ENCODE measurements around the gene CNOT2. TPM values are rescaled to one million over a fixed set of nuclear protein-coding genes. Genes with fewer than 3 reads are reported as not detected.

The CNOT2 gene
- total RNA-seq, 2 experiments from 2014 or later: 121 to 123 TPM

DNA sequence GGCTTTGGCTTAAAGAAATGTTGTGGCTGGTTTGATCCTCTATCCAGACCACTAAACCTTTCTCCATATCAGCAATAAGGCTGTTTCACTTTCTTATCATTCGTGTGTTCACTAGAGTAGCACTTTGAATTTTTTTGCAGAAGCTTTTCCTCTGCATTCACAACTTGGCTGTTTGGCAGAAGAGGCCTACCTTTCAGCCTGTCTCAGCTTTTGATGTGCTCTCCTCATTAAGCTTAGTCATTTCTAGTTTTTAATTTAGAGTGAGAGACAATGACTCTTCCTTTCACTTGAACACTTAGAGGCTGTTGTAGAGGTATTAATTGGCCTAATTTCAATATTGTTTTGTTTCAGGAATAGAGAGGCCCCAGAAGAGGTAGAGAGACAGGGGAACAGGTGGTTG is 136.6 kb downstream of the CNOT2 start:
- no TSS peak for BruUV-seq (replicated peaks)
- no peaks in the 10 kb centered on the region; the same call in 1 of the 2 replicates for H3K36me3 ChIP-seq (ENCODE audit: insufficient read depth, low read length)
- CTCF ChIA-PET (ENCODE audit: unreplicated experiment): no interaction called here
- no peaks in the 10 kb centered on the region for H3K4me1 ChIP-seq (ENCODE audit: insufficient read depth, low read length, poor library complexity, severe bottlenecking)
- no peak overlapping the region for H3K27ac ChIP-seq (ENCODE audit: low read depth, low read length, poor library complexity, severe bottlenecking)
- no peak overlapping the region for H3K4me3 ChIP-seq (ENCODE audit: low read depth, low read length, poor library complexity, severe bottlenecking)
- intact Hi-C loops (cut with micrococcal nuclease; ENCODE audit: unreplicated experiment): no loop called here
- no peaks in the 10 kb centered on the region; the same call in 1 of the 2 replicates for H3K79me2 ChIP-seq (ENCODE audit: insufficient read depth, low read depth, low read length)
- POLR2A ChIA-PET: no interaction called here
- 0 out of 2 replicates have a peak, but pooled peaks cover 6% of the 10 kb centered on the region for H3K9me3 ChIP-seq (ENCODE audit: low read length)
- H3K9me2 ChIP-seq (ENCODE audit: insufficient read depth, low read length): no peaks in the 10 kb centered on the region
- no peaks in the 10 kb centered on the region for H4K20me1 ChIP-seq (ENCODE audit: insufficient read depth, low read length)
- DNase-seq (ENCODE audit: low spot score): no peak
- no peak overlapping the region for H2AFZ ChIP-seq (ENCODE audit: low read length)
- no peak overlapping the region for H3K4me2 ChIP-seq (ENCODE audit: low read length)
- TF ChIP-seq, protein P1, sequence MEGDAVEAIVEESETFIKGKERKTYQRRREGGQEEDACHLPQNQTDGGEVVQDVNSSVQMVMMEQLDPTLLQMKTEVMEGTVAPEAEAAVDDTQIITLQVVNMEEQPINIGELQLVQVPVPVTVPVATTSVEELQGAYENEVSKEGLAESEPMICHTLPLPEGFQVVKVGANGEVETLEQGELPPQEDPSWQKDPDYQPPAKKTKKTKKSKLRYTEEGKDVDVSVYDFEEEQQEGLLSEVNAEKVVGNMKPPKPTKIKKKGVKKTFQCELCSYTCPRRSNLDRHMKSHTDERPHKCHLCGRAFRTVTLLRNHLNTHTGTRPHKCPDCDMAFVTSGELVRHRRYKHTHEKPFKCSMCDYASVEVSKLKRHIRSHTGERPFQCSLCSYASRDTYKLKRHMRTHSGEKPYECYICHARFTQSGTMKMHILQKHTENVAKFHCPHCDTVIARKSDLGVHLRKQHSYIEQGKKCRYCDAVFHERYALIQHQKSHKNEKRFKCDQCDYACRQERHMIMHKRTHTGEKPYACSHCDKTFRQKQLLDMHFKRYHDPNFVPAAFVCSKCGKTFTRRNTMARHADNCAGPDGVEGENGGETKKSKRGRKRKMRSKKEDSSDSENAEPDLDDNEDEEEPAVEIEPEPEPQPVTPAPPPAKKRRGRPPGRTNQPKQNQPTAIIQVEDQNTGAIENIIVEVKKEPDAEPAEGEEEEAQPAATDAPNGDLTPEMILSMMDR (conservative IDR thresholded peaks at IDR 0.05; ENCODE audit: low read length): no peak
- TF ChIP-seq EZH2phosphoT487 (IDR thresholded peaks at IDR 0.05; ENCODE audit: borderline replicate concordance, low read depth, low read length): no peak

DNA sequence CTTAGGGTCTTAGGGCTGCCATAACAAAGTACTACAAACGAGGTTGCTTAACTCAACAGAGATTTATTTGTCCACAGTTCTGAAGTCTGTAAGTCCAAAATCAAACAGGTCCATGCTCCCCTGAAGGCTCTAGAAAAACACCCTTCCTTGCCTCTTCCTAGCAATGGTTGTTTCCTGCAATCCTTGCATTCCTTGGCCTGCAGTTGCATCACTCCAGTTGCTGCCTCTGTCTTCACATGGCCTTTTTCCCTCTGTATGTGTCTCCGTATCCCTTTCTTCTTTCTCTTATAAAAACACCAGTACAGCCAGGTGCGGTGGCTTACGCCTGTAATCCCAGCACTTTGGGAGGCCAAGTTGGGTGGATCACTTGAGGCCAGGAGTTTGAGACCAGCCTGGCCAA is 140.3 kb downstream of the CNOT2 start:
- DNase-seq (ENCODE audit: low spot score): no peak
- intact Hi-C loops (cut with micrococcal nuclease; ENCODE audit: unreplicated experiment): no loop called here
- H3K4me2 ChIP-seq (ENCODE audit: low read length): no peak overlapping the region
- H3K9me2 ChIP-seq (ENCODE audit: insufficient read depth, low read length): no peaks in the 10 kb centered on the region
- TF ChIP-seq EZH2phosphoT487 (IDR thresholded peaks at IDR 0.05; ENCODE audit: borderline replicate concordance, low read depth, low read length): no peak
- TF ChIP-seq, protein P1 (conservative IDR thresholded peaks at IDR 0.05; ENCODE audit: low read length): no peak
- CTCF ChIA-PET (ENCODE audit: unreplicated experiment): no interaction called here
- H3K36me3 ChIP-seq (ENCODE audit: insufficient read depth, low read length): no peaks in the 10 kb centered on the region; the same call in 1 of the 2 replicates
- H4K20me1 ChIP-seq (ENCODE audit: insufficient read depth, low read length): no peaks in the 10 kb centered on the region
- H3K4me3 ChIP-seq (ENCODE audit: low read depth, low read length, poor library complexity, severe bottlenecking): no peak overlapping the region
- POLR2A ChIA-PET: interaction anchor here (1.6 kb wide), 1 partner anchor 33 kb away, joined by 4 read pairs; no protein-coding TSS in a partner anchor
- BruUV-seq (replicated peaks): no TSS peak
- no peak overlapping the region for H2AFZ ChIP-seq (ENCODE audit: low read length)
- H3K79me2 ChIP-seq (ENCODE audit: insufficient read depth, low read depth, low read length): no peaks in the 10 kb centered on the region
- 0 out of 2 replicates have a peak, but pooled peaks cover 6% of the 10 kb centered on the region for H3K9me3 ChIP-seq (ENCODE audit: low read length)
- no peaks in the 10 kb centered on the region for H3K4me1 ChIP-seq (ENCODE audit: insufficient read depth, low read length, poor library complexity, severe bottlenecking)
- no peak overlapping the region for H3K27ac ChIP-seq (ENCODE audit: low read depth, low read length, poor library complexity, severe bottlenecking)

DNA sequence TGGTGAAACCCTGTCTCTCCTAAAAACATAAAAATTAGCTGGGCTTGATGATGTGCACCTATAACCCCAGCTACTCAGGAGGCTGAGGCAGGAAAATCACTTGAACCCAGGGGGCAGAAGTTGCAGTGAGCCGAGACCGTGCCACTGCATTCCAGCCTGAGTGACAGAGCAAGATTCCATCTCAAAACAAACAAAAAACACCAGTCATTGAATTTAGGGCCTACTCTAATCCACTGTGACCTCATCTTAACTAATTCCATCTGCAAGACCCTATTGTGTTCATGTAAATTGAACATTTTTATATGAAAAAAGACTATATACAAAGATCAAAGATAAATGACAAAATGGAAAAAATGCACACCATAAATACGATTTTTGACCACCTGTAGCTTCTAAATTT is 140.7 kb downstream of the CNOT2 start:
- 0 out of 2 replicates have a peak, but pooled peaks cover 6% of the 10 kb centered on the region for H3K9me3 ChIP-seq (ENCODE audit: low read length)
- H3K4me1 ChIP-seq (ENCODE audit: insufficient read depth, low read length, poor library complexity, severe bottlenecking): no peaks in the 10 kb centered on the region
- BruUV-seq (replicated peaks): no TSS peak
- POLR2A ChIA-PET: interaction anchor here (1.6 kb wide), 1 partner anchor 32 kb away, joined by 4 read pairs; no protein-coding TSS in a partner anchor
- H3K27ac ChIP-seq (ENCODE audit: low read depth, low read length, poor library complexity, severe bottlenecking): no peak overlapping the region
- H3K4me3 ChIP-seq (ENCODE audit: low read depth, low read length, poor library complexity, severe bottlenecking): no peak overlapping the region
- H2AFZ ChIP-seq (ENCODE audit: low read length): no peak overlapping the region
- H3K4me2 ChIP-seq (ENCODE audit: low read length): no peak overlapping the region
- H3K79me2 ChIP-seq (ENCODE audit: insufficient read depth, low read depth, low read length): no peaks in the 10 kb centered on the region
- no peaks in the 10 kb centered on the region for H4K20me1 ChIP-seq (ENCODE audit: insufficient read depth, low read length)
- CTCF ChIA-PET (ENCODE audit: unreplicated experiment): no interaction called here
- H3K9me2 ChIP-seq (ENCODE audit: insufficient read depth, low read length): no peaks in the 10 kb centered on the region
- TF ChIP-seq, protein P1 (conservative IDR thresholded peaks at IDR 0.05; ENCODE audit: low read length): no peak
- no peak for TF ChIP-seq EZH2phosphoT487 (IDR thresholded peaks at IDR 0.05; ENCODE audit: borderline replicate concordance, low read depth, low read length)
- no peaks in the 10 kb centered on the region; the same call in 1 of the 2 replicates for H3K36me3 ChIP-seq (ENCODE audit: insufficient read depth, low read length)
- DNase-seq (ENCODE audit: low spot score): no peak
- intact Hi-C loops (cut with micrococcal nuclease; ENCODE audit: unreplicated experiment): no loop called here

Data from OCI-LY7 (cell line).